GM13976 (cell line): ENCODE measurements around the gene EFCAB14.
"Not testable (repeated sequence)": the region's sequence is repeated elsewhere in the genome, so short reads cannot be mapped to it uniquely, and the experiment has no call there.

ENCODE experiments used
- DNase-seq: peaks from one replicate; pipeline ENCODE4 v3.0.0; 2012; ENCODE audit warnings: low spot score
- in situ Hi-C: fragments of 300-500 bp; cut with MboI; formaldehyde crosslinking; loops from one replicate; pipeline ENCODE4 v1.12.0; 2022; ENCODE audit warnings: low sequenced_read_pairs, mixed read lengths, inconsistent platforms; ENCODE audit not compliant: unreplicated experiment
- TF ChIP-seq, protein P1 (sequence below): IDR thresholded peaks from 2 replicates; pipeline ENCODE4 v1.5.1; 2012; ENCODE audit warnings: borderline replicate concordance, mild to moderate bottlenecking; ENCODE audit not compliant: insufficient read depth; ENCODE audit errors: extremely low read depth, missing control alignments, control extremely low read depth

The EFCAB14 gene

DNA sequence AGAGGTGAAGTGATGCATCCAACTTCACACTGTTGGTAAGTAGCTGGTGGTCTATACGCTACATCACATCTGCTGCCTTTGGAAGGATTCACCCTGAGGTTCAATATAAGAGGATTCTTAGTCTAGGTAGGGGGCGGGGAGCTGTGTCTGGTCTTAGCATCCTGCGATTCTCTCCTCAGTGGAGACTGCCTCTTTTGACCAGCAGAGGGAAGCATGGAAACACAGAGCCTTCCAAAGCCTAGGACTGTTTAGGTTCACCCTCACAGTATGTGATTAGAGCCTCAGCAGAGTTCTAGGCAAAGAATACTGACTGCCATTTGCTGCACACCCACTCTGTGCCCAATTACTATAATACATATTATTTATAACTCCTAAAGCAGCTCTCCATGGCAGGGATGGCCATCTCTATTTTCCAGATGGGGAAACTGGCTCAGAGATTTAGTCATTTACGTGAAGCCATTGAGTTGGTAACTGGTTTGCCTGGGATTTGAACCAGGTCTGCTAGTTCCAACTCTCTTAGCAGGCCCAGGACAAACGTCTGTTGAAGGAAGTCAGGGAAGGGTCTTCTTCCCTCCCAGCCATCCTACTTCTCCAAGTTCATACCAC is 28.9 kb upstream of the EFCAB14 start:
- TF ChIP-seq, protein P1, sequence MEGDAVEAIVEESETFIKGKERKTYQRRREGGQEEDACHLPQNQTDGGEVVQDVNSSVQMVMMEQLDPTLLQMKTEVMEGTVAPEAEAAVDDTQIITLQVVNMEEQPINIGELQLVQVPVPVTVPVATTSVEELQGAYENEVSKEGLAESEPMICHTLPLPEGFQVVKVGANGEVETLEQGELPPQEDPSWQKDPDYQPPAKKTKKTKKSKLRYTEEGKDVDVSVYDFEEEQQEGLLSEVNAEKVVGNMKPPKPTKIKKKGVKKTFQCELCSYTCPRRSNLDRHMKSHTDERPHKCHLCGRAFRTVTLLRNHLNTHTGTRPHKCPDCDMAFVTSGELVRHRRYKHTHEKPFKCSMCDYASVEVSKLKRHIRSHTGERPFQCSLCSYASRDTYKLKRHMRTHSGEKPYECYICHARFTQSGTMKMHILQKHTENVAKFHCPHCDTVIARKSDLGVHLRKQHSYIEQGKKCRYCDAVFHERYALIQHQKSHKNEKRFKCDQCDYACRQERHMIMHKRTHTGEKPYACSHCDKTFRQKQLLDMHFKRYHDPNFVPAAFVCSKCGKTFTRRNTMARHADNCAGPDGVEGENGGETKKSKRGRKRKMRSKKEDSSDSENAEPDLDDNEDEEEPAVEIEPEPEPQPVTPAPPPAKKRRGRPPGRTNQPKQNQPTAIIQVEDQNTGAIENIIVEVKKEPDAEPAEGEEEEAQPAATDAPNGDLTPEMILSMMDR = no peak
- in situ Hi-C loops = no loop called here
- DNase-seq = peak; percentile 19

DNA sequence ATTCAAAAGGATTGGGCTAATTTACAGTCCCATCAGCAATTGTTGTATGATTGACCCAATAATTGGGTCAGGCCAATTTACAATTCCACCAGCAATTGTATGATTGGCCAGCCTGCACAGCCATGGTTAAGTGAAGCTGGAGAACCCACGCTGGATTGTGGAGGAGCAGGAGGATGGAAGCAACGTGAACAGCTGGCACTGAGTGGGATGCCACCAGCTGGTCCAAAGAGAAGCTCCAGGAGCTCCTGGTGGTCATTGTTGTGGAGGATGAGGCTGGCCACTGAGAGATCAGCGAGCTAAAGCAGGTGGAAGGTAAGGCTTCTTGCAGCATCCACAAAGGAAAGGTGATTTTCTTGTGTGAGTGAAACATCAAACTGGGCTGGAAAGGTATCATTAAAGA is 23.2 kb upstream of the EFCAB14 start:
- in situ Hi-C loops = no loop called here
- TF ChIP-seq, protein P1 = no peak
- DNase-seq = no peak

DNA sequence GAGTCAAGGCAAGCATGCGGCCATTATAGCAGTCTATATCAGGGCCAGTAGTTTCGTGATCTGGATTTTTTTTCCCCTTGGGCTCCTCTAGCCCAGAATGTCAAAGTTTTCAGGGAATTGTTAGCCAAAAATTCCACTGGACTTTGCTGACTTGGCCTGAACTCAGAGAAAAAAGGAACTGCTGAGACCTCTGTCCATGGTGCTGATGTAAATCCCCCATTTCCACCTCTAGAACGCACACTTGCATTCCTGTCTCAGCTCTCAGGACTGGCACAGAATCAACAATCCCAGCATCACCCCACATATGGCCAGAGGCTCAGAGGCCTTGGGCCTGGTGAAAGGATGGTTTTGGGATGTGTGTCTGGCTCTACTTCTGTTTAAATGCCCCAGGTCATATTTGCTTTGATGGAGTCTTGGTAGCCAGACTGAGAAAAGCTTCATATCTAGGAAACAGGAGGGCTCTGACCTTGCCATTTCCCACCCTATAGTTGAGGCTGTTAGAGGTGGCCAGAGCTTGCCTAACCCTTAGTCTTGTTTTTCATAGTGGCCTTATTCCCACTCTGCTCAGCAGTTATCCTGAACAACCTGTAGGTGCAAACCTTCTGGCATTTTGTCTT is 16.9 kb upstream of the EFCAB14 start:
- DNase-seq = peak; percentile 37
- TF ChIP-seq, protein P1 = peak; percentile 33
- in situ Hi-C loops = no loop called here

DNA sequence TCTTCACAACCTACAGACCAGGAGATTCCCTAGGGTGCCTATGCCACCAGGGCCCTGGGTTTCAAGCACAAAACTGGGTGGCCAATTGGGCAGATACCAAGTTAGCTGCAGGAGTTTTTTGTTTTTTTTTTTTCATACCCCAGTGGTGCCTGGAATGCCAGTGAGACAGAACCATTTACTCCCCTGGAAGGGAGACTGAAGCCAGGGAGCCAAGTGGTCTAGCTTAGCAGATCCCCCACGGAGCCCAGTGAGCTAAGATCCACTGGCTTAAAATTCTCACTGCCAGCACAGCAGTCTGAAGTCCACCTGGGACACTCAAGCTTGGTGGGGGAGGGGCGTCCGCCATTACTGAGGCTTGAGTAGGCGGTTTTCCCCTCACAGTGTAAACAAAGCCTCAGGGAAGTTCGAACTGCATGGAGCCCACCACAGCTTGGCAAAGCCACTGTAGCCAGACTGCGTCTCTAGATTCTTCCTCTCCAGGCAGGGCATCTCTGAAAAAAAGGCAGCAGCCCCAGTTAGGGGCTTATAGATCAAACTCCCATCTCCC is 9.5 kb upstream of the EFCAB14 start:
- DNase-seq, in situ Hi-C loops: not testable (repeated sequence)

DNA sequence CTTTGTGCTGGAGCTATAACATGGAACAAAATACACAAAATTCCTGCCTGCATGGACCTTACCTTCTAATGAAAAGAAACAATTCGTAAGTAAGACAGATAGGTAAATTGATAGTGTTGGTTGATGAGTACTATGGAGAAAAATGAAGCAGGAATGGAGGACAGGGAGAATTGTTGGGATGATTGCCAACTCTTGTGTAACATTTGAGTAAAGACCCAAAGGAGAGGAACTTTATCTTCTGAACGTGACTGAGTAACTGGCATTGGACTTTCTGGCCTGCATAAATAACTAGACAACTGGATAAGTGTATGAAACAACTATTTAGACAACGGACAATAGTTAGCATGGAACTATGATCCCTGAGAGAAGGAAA is 6.8 kb upstream of the EFCAB14 start:
- in situ Hi-C loops = no loop called here
- TF ChIP-seq, protein P1 = no peak
- no peak for DNase-seq

DNA sequence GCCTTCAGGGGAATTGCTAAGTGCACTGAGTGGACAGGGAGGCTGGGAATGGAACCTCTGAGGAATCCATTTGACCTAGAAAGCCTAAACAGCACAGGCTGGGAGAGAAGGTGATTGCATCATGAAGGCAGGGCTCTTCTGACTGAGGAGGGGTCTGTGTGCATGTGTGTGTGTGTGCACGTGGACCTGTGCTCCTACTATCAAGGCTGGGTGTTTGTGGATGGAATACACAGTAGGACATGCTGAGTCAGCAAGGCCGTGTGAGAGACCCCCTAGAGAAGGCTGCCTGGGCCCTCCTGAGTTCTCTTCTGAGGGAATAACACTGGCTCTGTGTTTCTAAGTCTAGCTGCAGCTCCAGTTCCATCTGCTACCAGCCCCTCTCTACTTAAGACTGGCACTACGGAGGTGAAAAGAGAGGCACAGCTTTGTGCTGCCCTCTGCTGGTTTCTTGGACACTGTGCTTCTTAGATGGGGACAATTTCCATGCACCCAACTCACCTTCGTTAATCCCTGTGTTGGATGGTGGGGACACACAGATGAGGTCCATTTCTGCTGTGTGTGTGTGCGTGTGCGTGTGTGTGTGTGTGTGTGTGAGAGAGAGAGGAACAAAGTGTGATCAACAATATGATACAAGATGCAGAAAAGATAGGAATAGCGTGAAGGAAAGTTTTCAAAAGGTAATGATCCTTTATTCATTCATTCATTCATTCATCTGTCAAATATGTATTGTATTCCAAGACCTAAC is 6.2 kb upstream of the EFCAB14 start:
- TF ChIP-seq, protein P1 = peak; percentile 91
- DNase-seq = peak; percentile 41
- in situ Hi-C loops = no loop called here

DNA sequence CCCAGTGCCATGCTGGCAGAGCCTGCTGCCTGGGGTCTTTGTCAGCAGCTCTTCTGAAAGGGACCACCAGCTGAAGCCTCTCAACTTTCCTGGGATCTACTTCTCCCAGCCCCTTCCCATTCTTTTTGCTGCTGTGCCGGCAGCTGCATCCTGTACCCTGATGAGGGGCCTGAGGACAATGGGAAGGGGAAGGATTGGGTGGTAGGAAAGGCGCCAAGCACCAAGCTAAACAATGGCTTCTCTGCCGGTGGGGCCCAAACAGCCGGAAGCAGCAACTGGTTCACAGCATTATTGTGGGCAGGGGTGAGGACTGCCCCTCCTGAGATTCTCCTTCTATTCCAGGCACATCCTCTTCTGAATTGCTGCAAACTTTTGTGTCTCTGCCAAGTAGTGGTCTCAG is 5.0 kb upstream of the EFCAB14 start:
- no peak for DNase-seq
- in situ Hi-C loops = no loop called here
- TF ChIP-seq, protein P1 = no peak
